A549 (cell line): Measurements from ENCODE around the gene FCAMR. TPM values are rescaled to one million over a fixed set of nuclear protein-coding genes. Genes with fewer than 3 reads are reported as not detected.

Experiments used
- ATAC-seq, 2 experiments: fragments of 200-7000 bp in 1 of 2; fragments of >200 bp in 1 of 2; cut with Nextera tagmentation in 1 of 2; cut with Tn5 transposase in 1 of 2; 3 replicates each; pipeline versions ENCODE4 v1.8.0 to v1.9.1; 2018 to 2020; ENCODE audit warnings: mild to moderate bottlenecking in 1 of 2, moderate library complexity in 1 of 2
- CTCF ChIA-PET: fragments of 300-600 bp; sonication (Branson Sonifier 250); formaldehyde crosslinking; extraction: SDS; loops from one replicate; lab custom pipeline; 2021; ENCODE audit warnings: antibody characterized with exemption, inconsistent platforms; lab: Yijun Ruan, JAX
- POLR2A ChIA-PET: fragments of 350-600 bp; formaldehyde crosslinking; extraction: SDS; loops from one replicate; lab custom pipeline; 2021; ENCODE audit warnings: antibody characterized with exemption, inconsistent platforms; lab: Yijun Ruan, JAX
- DNase-seq, 2 experiments: peaks; one replicate each; pipeline versions ENCODE4 v3.0.0 to v3.0.0-alpha.2; 2011 to 2016; ENCODE audit warnings: low read depth in 1 of 2, low spot score in 1 of 2
- FAIRE-seq: peaks from 2 replicates; lab custom pipeline; 2011; peaks lifted over from hg19 to GRCh38; lab: Jason Lieb, UNC
- H3K27ac ChIP-seq, 2 experiments: fragments of >200 bp; sonication (Bioruptor Twin); formaldehyde crosslinking; 3 replicates each; pipeline ENCODE4 v1.5.1; 2016 to 2017
- H3K4me1 ChIP-seq: fragments of >200 bp; sonication (Bioruptor Twin); formaldehyde crosslinking; 3 replicates; pipeline ENCODE4 v1.6.1; 2016
- H3K4me2 ChIP-seq: fragments of >200 bp; sonication (Bioruptor Twin); formaldehyde crosslinking; 3 replicates; pipeline ENCODE4 v1.6.1; 2016
- H3K4me3 ChIP-seq: fragments of >200 bp; sonication (Bioruptor Twin); formaldehyde crosslinking; 3 replicates; pipeline ENCODE4 v1.5.1; 2016
- H3K9me3 ChIP-seq: fragments of >200 bp; sonication (Bioruptor Twin); formaldehyde crosslinking; 3 replicates; pipeline ENCODE4 v1.6.1; 2016
- ATOH8 ChIP-seq: fragments of 250-450 bp; sonication (Bioruptor Pico); IDR thresholded peaks from 2 replicates; pipeline ENCODE4 v1.5.0; 2020; ENCODE audit warnings: low read depth, mild to moderate bottlenecking, moderate library complexity
- CBX2 ChIP-seq: fragments of 200-600 bp; sonication (generic); IDR thresholded peaks from 2 replicates; pipeline ENCODE4 v1.6.1; 2016; ENCODE audit warnings: low read depth, mild to moderate bottlenecking, borderline replicate concordance
- CBX8 ChIP-seq: fragments of 200-600 bp; sonication (generic); IDR thresholded peaks from 2 replicates; pipeline ENCODE4 v1.6.1; 2016
- CHD4 ChIP-seq: fragments of 200-600 bp; sonication (generic); IDR thresholded peaks from 2 replicates; pipeline ENCODE4 v1.6.1; 2016; ENCODE audit warnings: antibody characterized with exemption, mild to moderate bottlenecking, borderline replicate concordance
- EHF ChIP-seq: fragments of 250-450 bp; sonication (Bioruptor Pico); IDR thresholded peaks from 2 replicates; pipeline ENCODE4 v1.5.0; 2020; ENCODE audit warnings: mild to moderate bottlenecking
- FOXS1 ChIP-seq: fragments of 250-450 bp; sonication (Bioruptor Pico); IDR thresholded peaks from 2 replicates; pipeline ENCODE4 v1.5.0; 2020; ENCODE audit warnings: mild to moderate bottlenecking, moderate library complexity
- HDAC2 ChIP-seq: fragments of 200-600 bp; sonication (generic); IDR thresholded peaks from 2 replicates; pipeline ENCODE4 v1.6.1; 2016
- HOXB5 ChIP-seq: fragments of 250-450 bp; sonication (Bioruptor Pico); IDR thresholded peaks from 2 replicates; pipeline ENCODE4 v1.5.0; 2020; ENCODE audit warnings: mild to moderate bottlenecking, moderate library complexity
- JUNB ChIP-seq: fragments of >200 bp; sonication (Bioruptor Twin); formaldehyde crosslinking; IDR thresholded peaks from 2 replicates; pipeline ENCODE4 v1.6.1; 2016
- KDM1A ChIP-seq: fragments of 200-600 bp; sonication (generic); IDR thresholded peaks from 2 replicates; pipeline ENCODE4 v1.6.1; 2016; ENCODE audit warnings: low read depth, mild to moderate bottlenecking
- MYC ChIP-seq: IDR thresholded peaks from 2 replicates; pipeline ENCODE4 v1.6.1; 2012; ENCODE audit warnings: mild to moderate bottlenecking, inconsistent platforms, low read length, improper control_type of control experiment, borderline replicate concordance
- PHF8 ChIP-seq: fragments of 200-600 bp; sonication (generic); IDR thresholded peaks from 2 replicates; pipeline ENCODE4 v1.6.1; 2016; ENCODE audit warnings: low read depth, mild to moderate bottlenecking, antibody characterized with exemption, moderate library complexity, borderline replicate concordance
- TFCP2L1 ChIP-seq: fragments of 250-450 bp; sonication (Bioruptor Pico); IDR thresholded peaks from 2 replicates; pipeline ENCODE4 v1.5.0; 2021; ENCODE audit warnings: mild to moderate bottlenecking
- USF2 ChIP-seq: fragments of 450-650 bp; IDR thresholded peaks from 2 replicates; pipeline ENCODE4 v1.6.1; 2014; ENCODE audit warnings: antibody characterized with exemption
- WGBS: methylation state at CpG from one replicate; pipeline ENCODE4 v1.1.6; 2017; ENCODE audit errors: missing lambda C conversion rate; 5-methylcytosine and 5-hydroxymethylcytosine counted together
- polyA plus RNA-seq, 4 experiments: library from polyadenylated mRNA; depleted of rRNA in 3 of 4; stranded (reverse); fragments of >200 nt; fragmentation: RNase III in 1 of 4; extraction: RNeasy Plus Mini Kit Qiagen cat#74134 plus additional on column Dnase treatment in 1 of 4; gene quantifications; 2 replicates in 3 of 4; 3 replicates in 1 of 4; pipeline ENCODE4 v1.2.3, GENCODE V29; 2011 to 2017
- TF ChIP-seq, protein P1 (sequence below): fragments of 200-600 bp; sonication (generic); IDR thresholded peaks from 2 replicates; pipeline ENCODE4 v1.6.1; 2016; ENCODE audit warnings: antibody characterized with exemption, mild to moderate bottlenecking, moderate library complexity
- TF ChIP-seq, protein P2 (sequence below): fragments of 150-350 bp; IDR thresholded peaks from 2 replicates; pipeline ENCODE4 v1.6.1; 2014; ENCODE audit warnings: low read depth, mild to moderate bottlenecking, low read length

Gene FCAMR
- polyA plus RNA-seq, 2 of the 4 experiments (the other 2 are of a cell fraction) = not detected

DNA sequence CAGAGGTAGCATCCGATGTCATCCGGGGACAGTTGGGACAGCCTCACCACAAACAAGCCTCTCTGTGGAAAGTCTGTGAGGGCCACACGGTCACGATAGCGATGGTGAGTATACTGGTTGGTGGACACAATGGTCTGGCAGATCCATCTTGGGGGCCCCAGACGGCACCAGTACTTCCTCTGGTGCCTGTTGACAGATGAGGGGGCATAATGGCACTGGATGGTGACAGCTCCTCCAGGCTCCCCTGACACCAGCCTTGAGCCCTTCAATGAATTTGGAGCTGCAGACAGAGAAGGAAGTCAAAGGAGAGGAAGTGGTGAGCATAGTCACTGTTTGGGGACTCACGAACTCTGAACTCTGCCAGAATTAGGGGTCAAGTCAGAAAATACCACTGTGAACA, 8.0 kb downstream of the FCAMR start:
- Histone ChIP-seq H3K4me3 (no peak overlapping the region), H3K4me2 (no peak overlapping the region), H3K4me1 (no peaks in the 10 kb centered on the region), H3K9me3 (no peaks in the 10 kb centered on the region), H3K27ac (no peak overlapping the region)
- no peak for DNase-seq
- POLR2A ChIA-PET = no interaction called here
- CTCF ChIA-PET = interaction anchor here (1.0 to 5.7 kb wide), 7 partner anchors 11 to 538 kb away, joined by 3 to 25 read pairs (median 3); no protein-coding TSS in a partner anchor
- FAIRE-seq = no peak
- 86% methylated on average over 7 of the region's 7 CpGs for WGBS
- ATAC-seq = no peak
- TF ChIP-seq MYC = no peak
- TF ChIP-seq CHD4 = no peak
- TF ChIP-seq CBX2 = no peak
- TF ChIP-seq, protein P1, sequence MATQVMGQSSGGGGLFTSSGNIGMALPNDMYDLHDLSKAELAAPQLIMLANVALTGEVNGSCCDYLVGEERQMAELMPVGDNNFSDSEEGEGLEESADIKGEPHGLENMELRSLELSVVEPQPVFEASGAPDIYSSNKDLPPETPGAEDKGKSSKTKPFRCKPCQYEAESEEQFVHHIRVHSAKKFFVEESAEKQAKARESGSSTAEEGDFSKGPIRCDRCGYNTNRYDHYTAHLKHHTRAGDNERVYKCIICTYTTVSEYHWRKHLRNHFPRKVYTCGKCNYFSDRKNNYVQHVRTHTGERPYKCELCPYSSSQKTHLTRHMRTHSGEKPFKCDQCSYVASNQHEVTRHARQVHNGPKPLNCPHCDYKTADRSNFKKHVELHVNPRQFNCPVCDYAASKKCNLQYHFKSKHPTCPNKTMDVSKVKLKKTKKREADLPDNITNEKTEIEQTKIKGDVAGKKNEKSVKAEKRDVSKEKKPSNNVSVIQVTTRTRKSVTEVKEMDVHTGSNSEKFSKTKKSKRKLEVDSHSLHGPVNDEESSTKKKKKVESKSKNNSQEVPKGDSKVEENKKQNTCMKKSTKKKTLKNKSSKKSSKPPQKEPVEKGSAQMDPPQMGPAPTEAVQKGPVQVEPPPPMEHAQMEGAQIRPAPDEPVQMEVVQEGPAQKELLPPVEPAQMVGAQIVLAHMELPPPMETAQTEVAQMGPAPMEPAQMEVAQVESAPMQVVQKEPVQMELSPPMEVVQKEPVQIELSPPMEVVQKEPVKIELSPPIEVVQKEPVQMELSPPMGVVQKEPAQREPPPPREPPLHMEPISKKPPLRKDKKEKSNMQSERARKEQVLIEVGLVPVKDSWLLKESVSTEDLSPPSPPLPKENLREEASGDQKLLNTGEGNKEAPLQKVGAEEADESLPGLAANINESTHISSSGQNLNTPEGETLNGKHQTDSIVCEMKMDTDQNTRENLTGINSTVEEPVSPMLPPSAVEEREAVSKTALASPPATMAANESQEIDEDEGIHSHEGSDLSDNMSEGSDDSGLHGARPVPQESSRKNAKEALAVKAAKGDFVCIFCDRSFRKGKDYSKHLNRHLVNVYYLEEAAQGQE = no peak
- TF ChIP-seq PHF8 = no peak
- TF ChIP-seq, protein P2, sequence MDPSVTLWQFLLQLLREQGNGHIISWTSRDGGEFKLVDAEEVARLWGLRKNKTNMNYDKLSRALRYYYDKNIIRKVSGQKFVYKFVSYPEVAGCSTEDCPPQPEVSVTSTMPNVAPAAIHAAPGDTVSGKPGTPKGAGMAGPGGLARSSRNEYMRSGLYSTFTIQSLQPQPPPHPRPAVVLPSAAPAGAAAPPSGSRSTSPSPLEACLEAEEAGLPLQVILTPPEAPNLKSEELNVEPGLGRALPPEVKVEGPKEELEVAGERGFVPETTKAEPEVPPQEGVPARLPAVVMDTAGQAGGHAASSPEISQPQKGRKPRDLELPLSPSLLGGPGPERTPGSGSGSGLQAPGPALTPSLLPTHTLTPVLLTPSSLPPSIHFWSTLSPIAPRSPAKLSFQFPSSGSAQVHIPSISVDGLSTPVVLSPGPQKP = no peak
- no peak for TF ChIP-seq KDM1A
- no peak for TF ChIP-seq EHF (CRISPR knock-in tag)
- no peak for TF ChIP-seq HDAC2
- no peak for TF ChIP-seq HOXB5
- TF ChIP-seq FOXS1 (CRISPR knock-in tag) = no peak
- TF ChIP-seq CBX8 = no peak
- TF ChIP-seq ATOH8 (CRISPR knock-in tag) = no peak
- no peak for TF ChIP-seq JUNB

GRCh38 chr1:206961668-206962067, 8.6 kb downstream of the FCAMR start:
- 90% methylated on average over 3 of the region's 3 CpGs for WGBS
- POLR2A ChIA-PET = no interaction called here
- CTCF ChIA-PET = interaction anchor here (0.7 to 5.7 kb wide), 6 partner anchors 10 to 417 kb away, joined by 3 to 25 read pairs (median 4); no protein-coding TSS in a partner anchor
- Histone ChIP-seq H3K4me2 (no peak overlapping the region), H3K4me3 (no peak overlapping the region), H3K4me1 (no peaks in the 10 kb centered on the region), H3K9me3 (no peaks in the 10 kb centered on the region), H3K27ac (no peak overlapping the region)
- TF ChIP-seq TFCP2L1 (no peak), USF2 (no peak)
- FAIRE-seq (no peak), ATAC-seq (no peak), DNase-seq (no peak)
